OCI-LY7 (cell line): Measurements from ENCODE around the gene BAIAP2L2. TPM values are rescaled to one million over a fixed set of nuclear protein-coding genes. Genes with fewer than 3 reads are reported as not detected.

Source experiments
- BruUV-seq: library from RNA; stranded (reverse); fragments of 400-500 nt; replicated peaks from 2 replicates; lab custom pipeline; 2021; lab: Mats Ljungman, UMichigan
- CTCF ChIA-PET: fragments of 300-600 bp; sonication (Branson Sonifier 250); formaldehyde crosslinking; loops from one replicate; lab custom pipeline; 2022; ENCODE audit warnings: antibody characterized with exemption; ENCODE audit not compliant: unreplicated experiment; lab: Charles Lee
- POLR2A ChIA-PET: fragments of 300-600 bp; sonication (Branson Sonifier 250); formaldehyde crosslinking; loops from one replicate; lab custom pipeline; 2022; ENCODE audit warnings: antibody characterized with exemption; lab: Charles Lee
- DNase-seq: peaks from one replicate; pipeline ENCODE4 v3.0.0-alpha.2; 2015; ENCODE audit warnings: low spot score
- H2AFZ ChIP-seq: fragments of 200-600 bp; sonication (generic), shearing (Covaris generic); 2 replicates; pipeline ENCODE4 v1.6.1; 2014; ENCODE audit warnings: mild to moderate bottlenecking, antibody characterized with exemption, low read length, moderate library complexity
- H3K27ac ChIP-seq: fragments of 200-600 bp; sonication (generic); 2 replicates; pipeline ENCODE4 v1.5.1; 2014; ENCODE audit warnings: mixed run types, low read depth, mild to moderate bottlenecking, moderate library complexity, low read length, inconsistent platforms; ENCODE audit not compliant: poor library complexity, severe bottlenecking
- H3K36me3 ChIP-seq: fragments of 200-600 bp; sonication (generic); 2 replicates; pipeline ENCODE4 v1.6.1; 2014; ENCODE audit warnings: mild to moderate bottlenecking, antibody characterized with exemption, low read length, moderate library complexity, mixed read lengths; ENCODE audit not compliant: insufficient read depth
- H3K4me1 ChIP-seq: fragments of 200-600 bp; sonication (generic); 2 replicates; pipeline ENCODE4 v1.5.1; 2014; ENCODE audit warnings: mild to moderate bottlenecking, low read length; ENCODE audit not compliant: insufficient read depth, poor library complexity, severe bottlenecking
- H3K4me2 ChIP-seq: fragments of 200-600 bp; sonication (generic); 2 replicates; pipeline ENCODE4 v1.6.1; 2014; ENCODE audit warnings: mild to moderate bottlenecking, low read length
- H3K4me3 ChIP-seq: fragments of 200-600 bp; sonication (generic); 2 replicates; pipeline ENCODE4 v1.5.1; 2014; ENCODE audit warnings: mild to moderate bottlenecking, low read depth, low read length; ENCODE audit not compliant: poor library complexity, severe bottlenecking
- H3K79me2 ChIP-seq: fragments of 200-600 bp; sonication (generic); 2 replicates; pipeline ENCODE4 v1.6.1; 2016; ENCODE audit warnings: low read depth, mild to moderate bottlenecking, low read length, moderate library complexity, mixed read lengths; ENCODE audit not compliant: insufficient read depth
- H3K9me2 ChIP-seq: fragments of 200-600 bp; sonication (generic); 2 replicates; pipeline ENCODE4 v1.6.1; 2016; ENCODE audit warnings: mild to moderate bottlenecking, low read length, mixed read lengths; ENCODE audit not compliant: insufficient read depth
- H3K9me3 ChIP-seq: fragments of 200-600 bp; sonication (generic); 2 replicates; pipeline ENCODE4 v1.6.1; 2014; ENCODE audit warnings: mild to moderate bottlenecking, mixed run types, low read length, mixed read lengths
- H4K20me1 ChIP-seq: fragments of 200-600 bp; sonication (generic); 2 replicates; pipeline ENCODE4 v1.6.1; 2014; ENCODE audit warnings: mild to moderate bottlenecking, antibody characterized with exemption, low read length, moderate library complexity, mixed read lengths; ENCODE audit not compliant: insufficient read depth
- CTCF ChIP-seq: fragments of 200-600 bp; sonication (generic); conservative IDR thresholded peaks from 2 replicates; pipeline ENCODE4 v1.5.1; 2014; ENCODE audit warnings: mild to moderate bottlenecking, antibody characterized with exemption, low read length, moderate library complexity, mixed read lengths
- EZH2phosphoT487 ChIP-seq: fragments of 200-600 bp; sonication (generic); IDR thresholded peaks from 2 replicates; pipeline ENCODE4 v1.6.1; 2018; ENCODE audit warnings: low read depth, borderline replicate concordance, mild to moderate bottlenecking, mixed run types, antibody characterized with exemption, low read length, moderate library complexity, mixed read lengths
- intact Hi-C: fragments of 100-400 bp; cut with micrococcal nuclease; formaldehyde crosslinking; loops from one replicate; pipeline ENCODE4 v1.10.0; 2022; ENCODE audit not compliant: unreplicated experiment
- total RNA-seq, 2 experiments: library from RNA; depleted of rRNA in 1 of 2; stranded (reverse); fragments of >200 nt in 1 of 2; shearing (Covaris generic) in 1 of 2; gene quantifications; 2 replicates each; pipeline ENCODE4 v1.2.3, GENCODE V29; 2014 to 2022

The BAIAP2L2 gene
- total RNA-seq, 2 experiments from 2014 or later = 0.35 to 1.9 TPM

DNA sequence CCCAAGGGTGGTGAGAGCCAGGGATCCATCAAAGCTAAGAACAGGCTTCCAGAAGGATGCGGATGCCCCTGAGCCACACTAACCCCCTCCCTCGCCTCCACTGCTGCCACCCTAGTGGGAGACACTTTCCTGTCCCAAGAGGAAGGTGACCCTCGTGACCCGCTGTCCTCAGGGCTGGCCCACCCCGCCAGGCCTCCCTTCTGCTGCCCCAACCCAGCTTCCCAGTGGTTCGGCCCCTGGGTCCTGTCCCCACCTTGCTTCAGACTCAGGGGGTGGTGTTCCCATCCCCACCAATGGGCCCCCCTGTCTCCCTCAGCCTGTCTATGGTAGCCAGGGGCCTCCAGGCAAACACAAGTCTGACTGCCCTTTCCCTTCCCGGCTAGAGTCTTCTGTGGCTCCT is 59.8 kb downstream of the BAIAP2L2 start:
- TF ChIP-seq EZH2phosphoT487 (no peak), CTCF (no peak)
- DNase-seq = no peak
- Histone ChIP-seq H3K9me2 (no peaks in the 10 kb centered on the region), H3K4me1 (peaks cover 34% of the 10 kb centered on the region), H3K79me2 (no peaks in the 10 kb centered on the region), H4K20me1 (no peaks in the 10 kb centered on the region), H3K9me3 (no peaks in the 10 kb centered on the region), H3K4me3 (no peak overlapping the region), H3K27ac (no peak overlapping the region), H3K4me2 (no peak overlapping the region), H3K36me3 (no peaks in the 10 kb centered on the region), H2AFZ (no peak overlapping the region)
- intact Hi-C loops = loop anchor here (5.0 to 10.0 kb wide), 2 partner anchors 412 to 654 kb away; partner anchors contain the start of genes GTPBP1 and JOSD1
- CTCF ChIA-PET = no interaction called here
- POLR2A ChIA-PET = no interaction called here
- BruUV-seq = no TSS peak

GRCh38 chr22:38049812-38050619 is 60.5 kb downstream of the BAIAP2L2 start:
- DNase-seq = no peak
- Histone ChIP-seq H3K4me3 (no peak overlapping the region), H3K79me2 (no peaks in the 10 kb centered on the region), H3K27ac (no peak overlapping the region), H4K20me1 (no peaks in the 10 kb centered on the region), H3K36me3 (no peaks in the 10 kb centered on the region), H2AFZ (no peak overlapping the region), H3K9me2 (no peaks in the 10 kb centered on the region), H3K4me2 (no peak overlapping the region), H3K4me1 (peaks cover 27% of the 10 kb centered on the region), H3K9me3 (no peaks in the 10 kb centered on the region)
- CTCF ChIA-PET = no interaction called here
- POLR2A ChIA-PET = interaction anchor here (0.8 kb wide), 1 partner anchor 112 kb away, joined by 3 read pairs; no protein-coding TSS in a partner anchor
- BruUV-seq = no TSS peak
- intact Hi-C loops = loop anchor here (5.0 to 10.0 kb wide), 2 partner anchors 412 to 655 kb away; partner anchors contain the start of genes GTPBP1 and JOSD1
- TF ChIP-seq EZH2phosphoT487 (no peak), CTCF (no peak)
